Measurements from ENCODE around the gene IL7R.
"Not testable (repeated sequence)": the region's sequence is repeated elsewhere in the genome, so short reads cannot be mapped to it uniquely, and the experiment has no call there.

IL7R gene

GRCh38 chr5:35853631-35854030 lies 3.1 kb upstream of the IL7R start:
- no peak overlapping the region for H3K4me3 ChIP-seq (ENCODE audit: low read depth, low read length)
- no peak for DNase-seq
- H3K27ac ChIP-seq = no peak overlapping the region
- TF ChIP-seq CTCF (IDR thresholded peaks at IDR 0.05; ENCODE audit: low read depth, low read length) = no peak
- H3K27me3 ChIP-seq (ENCODE audit: insufficient read depth, low read depth, severe bottlenecking) = peaks cover 72% of the 10 kb centered on the region
- H3K36me3 ChIP-seq = no peaks in the 10 kb centered on the region
- no peaks in the 10 kb centered on the region for H3K9me3 ChIP-seq (ENCODE audit: severe bottlenecking)

- no peaks in the 10 kb centered on the region for H3K36me3 ChIP-seq
- no peak for DNase-seq
- no peak overlapping the region for H3K4me3 ChIP-seq (ENCODE audit: low read depth, low read length)
- H3K9me3 ChIP-seq (ENCODE audit: severe bottlenecking) = no peaks in the 10 kb centered on the region
- peaks cover 74% of the 10 kb centered on the region for H3K27me3 ChIP-seq (ENCODE audit: insufficient read depth, low read depth, severe bottlenecking)
- no peak for TF ChIP-seq CTCF (IDR thresholded peaks at IDR 0.05; ENCODE audit: low read depth, low read length)
- no peak overlapping the region for H3K27ac ChIP-seq
Observed at GRCh38 chr5:35854248-35854647, 2.4 kb upstream of the IL7R start.

- H3K36me3 ChIP-seq = no peaks in the 10 kb centered on the region
- TF ChIP-seq CTCF (IDR thresholded peaks at IDR 0.05; ENCODE audit: low read depth, low read length) = no peak
- no peaks in the 10 kb centered on the region for H3K9me3 ChIP-seq (ENCODE audit: severe bottlenecking)
- H3K27me3 ChIP-seq (ENCODE audit: insufficient read depth, low read depth, severe bottlenecking) = peaks cover 73% of the 10 kb centered on the region
- H3K4me3 ChIP-seq (ENCODE audit: low read depth, low read length) = no peak overlapping the region
- H3K27ac ChIP-seq = no peak overlapping the region
- no peak for DNase-seq
Observed at GRCh38 chr5:35855187-35855586, 1.5 kb upstream of the IL7R start.

GRCh38 chr5:35856186-35856764 lies 416 bp upstream of the IL7R start:
- peaks cover 77% of the 10 kb centered on the region for H3K27me3 ChIP-seq (ENCODE audit: insufficient read depth, low read depth, severe bottlenecking)
- not testable (repeated sequence) for DNase-seq; H3K27ac ChIP-seq; H3K4me3 ChIP-seq (ENCODE audit: low read depth, low read length); H3K9me3 ChIP-seq (ENCODE audit: severe bottlenecking); H3K36me3 ChIP-seq

GRCh38 chr5:35857606-35858205 lies 1.0 kb downstream of the IL7R start:
- Histone ChIP-seq H3K4me3 (ENCODE audit: low read depth, low read length) (no peak overlapping the region), H3K36me3 (no peaks in the 10 kb centered on the region), H3K27me3 (ENCODE audit: insufficient read depth, low read depth, severe bottlenecking) (peaks cover 85% of the 10 kb centered on the region), H3K27ac (no peak overlapping the region), H3K9me3 (ENCODE audit: severe bottlenecking) (no peaks in the 10 kb centered on the region)
- TF ChIP-seq CTCF (IDR thresholded peaks at IDR 0.05; ENCODE audit: low read depth, low read length) = no peak
- no peak for DNase-seq

- DNase-seq = no peak
- Histone ChIP-seq H3K27ac (no peak overlapping the region), H3K4me3 (ENCODE audit: low read depth, low read length) (no peak overlapping the region), H3K9me3 (ENCODE audit: severe bottlenecking) (no peaks in the 10 kb centered on the region), H3K36me3 (no peaks in the 10 kb centered on the region), H3K27me3 (ENCODE audit: insufficient read depth, low read depth, severe bottlenecking) (peaks cover 86% of the 10 kb centered on the region)
- TF ChIP-seq CTCF (IDR thresholded peaks at IDR 0.05; ENCODE audit: low read depth, low read length) = no peak
Observed at GRCh38 chr5:35859101-35859661, 2.5 kb downstream of the IL7R start.
